Endothelial cell of hepatic sinusoid (primary cell): ENCODE results near the gene SH3RF1.
"Not testable (repeated sequence)": the region's sequence is repeated elsewhere in the genome, so short reads cannot be mapped to it uniquely, and the experiment has no call there.

Experiments
- in situ Hi-C: cut with HindIII; loops from 2 replicates; pipeline ENCODE4 v1.10.0; 2017; ENCODE audit warnings: low sequenced_read_pairs

The SH3RF1 gene

DNA sequence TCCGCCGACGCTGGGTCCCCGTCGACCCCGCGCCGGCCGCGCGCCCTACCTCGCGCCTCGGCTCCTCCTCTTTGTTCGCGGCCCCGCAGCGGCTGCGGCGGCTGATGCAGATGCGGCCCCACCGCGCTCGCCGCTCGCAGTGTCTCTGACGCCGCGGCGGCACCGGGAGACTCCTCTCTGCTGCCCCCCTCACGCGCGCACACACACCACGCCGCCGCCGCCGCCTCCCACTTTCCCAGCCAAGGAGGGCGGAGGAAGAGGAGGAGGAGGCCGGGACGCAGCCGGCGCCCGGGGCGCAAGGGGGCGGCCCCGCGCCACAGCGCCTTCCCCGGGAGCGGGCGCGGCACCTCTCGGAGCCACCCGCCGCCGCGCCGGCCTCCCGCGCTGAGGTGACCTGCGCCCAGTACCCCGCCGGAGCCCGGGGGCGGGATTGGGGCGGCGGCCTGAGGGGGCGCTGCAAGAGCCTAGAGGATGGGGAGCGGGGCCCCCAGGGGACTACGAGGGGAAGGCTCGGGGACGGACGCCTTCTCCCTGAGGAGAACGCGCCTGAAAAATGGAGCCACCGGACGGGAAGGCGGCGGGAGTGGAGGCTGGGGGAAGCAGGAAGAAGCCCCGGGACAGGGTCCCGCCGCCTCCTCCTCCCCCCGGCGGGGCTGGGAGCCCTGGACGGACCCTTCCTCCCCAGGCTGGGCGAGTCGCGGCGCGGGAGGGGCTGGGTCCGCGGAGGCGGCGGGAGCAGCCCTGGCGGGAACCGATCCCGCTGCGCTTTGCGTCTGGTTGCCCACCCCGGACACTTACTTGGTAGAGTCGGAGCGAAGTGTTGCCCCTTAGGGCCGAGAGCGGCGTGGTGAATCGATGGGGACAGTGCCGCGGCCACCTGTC, at the start of gene SH3RF1:
SH3RF1 (minus strand) TSS at position 147 of the 882 bp plus-strand sequence. CDS start 1,744 bp downstream, outside the sequence.
- in situ Hi-C loops: no loop called here

DNA sequence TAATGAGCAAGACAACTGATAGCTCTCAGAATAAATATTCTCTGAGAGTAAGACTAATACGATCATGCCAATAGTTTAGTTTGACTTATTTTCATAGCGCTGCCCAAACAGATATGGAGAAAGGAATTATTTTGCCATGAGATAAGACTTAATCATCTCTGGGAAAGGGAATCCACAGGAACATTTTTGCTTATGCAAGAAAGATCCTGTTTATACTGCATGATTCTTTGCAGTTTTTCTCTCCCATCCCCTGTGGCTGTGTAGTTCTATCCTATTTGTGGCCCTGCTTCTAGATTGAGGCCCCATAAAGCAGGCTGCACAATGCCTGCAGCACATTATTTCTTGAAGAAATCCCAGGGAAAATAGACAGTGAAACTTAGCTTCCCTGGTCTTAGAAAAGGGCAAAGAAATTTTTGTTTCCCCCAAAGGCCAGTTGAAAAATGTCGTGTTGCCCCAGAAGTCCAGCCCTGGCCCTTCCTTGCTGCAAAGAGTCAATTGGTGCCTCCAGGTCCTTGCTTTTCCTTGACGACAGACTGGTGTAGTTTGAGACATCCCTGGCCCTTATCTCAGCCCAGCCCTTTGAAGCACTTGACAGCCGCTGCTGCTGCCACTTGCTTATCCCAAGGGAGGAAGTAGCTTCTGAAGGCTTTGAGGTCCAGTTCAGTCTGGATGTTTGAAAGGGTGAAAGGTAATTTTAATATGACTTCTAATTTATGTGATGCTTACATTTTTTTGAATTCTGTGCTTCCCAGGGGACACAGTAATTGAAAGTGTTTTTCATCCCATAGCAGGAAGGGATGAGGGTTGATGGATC, 45.0 kb upstream of the SH3RF1 start:
- in situ Hi-C loops: no loop called here

DNA sequence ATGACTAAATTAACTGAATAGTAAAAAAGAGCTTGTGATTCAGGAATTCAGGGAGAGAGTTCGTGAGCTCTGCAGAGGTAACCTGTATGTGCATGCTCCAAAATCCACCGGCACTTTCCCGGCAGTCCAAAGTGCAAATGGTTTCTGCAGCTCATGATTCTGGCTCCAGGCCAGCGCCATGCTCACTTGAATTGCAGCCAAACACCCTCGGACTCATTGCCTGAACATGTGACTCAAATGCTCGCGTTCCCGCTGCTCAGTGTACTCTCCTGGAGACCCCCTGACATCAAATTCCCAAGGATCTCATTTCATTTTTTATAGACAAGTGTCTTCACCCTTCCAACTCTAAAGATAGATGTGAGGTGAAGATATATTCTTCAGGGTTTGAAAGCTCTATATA, 44.1 kb upstream of the SH3RF1 start:
- in situ Hi-C loops: no loop called here

- in situ Hi-C loops: no loop called here
Measured at GRCh38 chr4:169313732-169314131, 43.0 kb upstream of the SH3RF1 start.

DNA sequence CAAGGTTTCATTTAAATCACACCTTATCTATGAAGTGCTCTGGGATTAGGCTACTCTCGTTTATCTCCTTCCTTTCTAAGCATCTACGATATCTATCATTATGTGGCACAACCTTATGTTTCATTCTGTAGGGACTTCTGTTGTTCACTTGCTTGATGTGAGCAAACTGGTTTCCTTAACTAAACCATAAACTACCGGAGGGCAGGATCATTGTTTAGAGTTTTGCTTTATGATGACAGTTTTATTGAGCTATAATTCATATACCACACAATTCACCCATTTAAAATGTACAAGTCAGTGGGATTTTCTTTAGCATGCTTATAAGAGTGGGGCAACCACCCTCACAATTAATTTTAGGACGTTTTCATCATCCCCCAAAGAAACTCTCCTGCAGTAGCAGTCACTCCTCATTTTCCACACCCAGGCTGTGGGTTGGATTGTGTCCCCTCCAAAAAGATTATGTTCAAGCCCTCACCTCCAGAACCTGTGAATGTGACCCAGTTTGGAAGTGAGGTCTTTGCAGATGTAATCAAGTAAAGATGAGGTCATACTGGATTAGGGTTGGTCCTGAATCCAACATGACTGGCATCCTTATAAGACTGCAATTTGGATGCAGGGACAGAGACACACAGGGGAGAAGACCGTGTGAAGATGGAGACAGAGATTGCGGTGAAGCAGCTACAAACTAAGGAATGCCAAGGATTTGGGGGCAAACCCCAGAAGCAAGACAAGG, 42.1 kb upstream of the SH3RF1 start:
- in situ Hi-C loops: no loop called here

GRCh38 chr4:169311643-169312365, 41.0 kb upstream of the SH3RF1 start:
- in situ Hi-C loops: no loop called here

DNA sequence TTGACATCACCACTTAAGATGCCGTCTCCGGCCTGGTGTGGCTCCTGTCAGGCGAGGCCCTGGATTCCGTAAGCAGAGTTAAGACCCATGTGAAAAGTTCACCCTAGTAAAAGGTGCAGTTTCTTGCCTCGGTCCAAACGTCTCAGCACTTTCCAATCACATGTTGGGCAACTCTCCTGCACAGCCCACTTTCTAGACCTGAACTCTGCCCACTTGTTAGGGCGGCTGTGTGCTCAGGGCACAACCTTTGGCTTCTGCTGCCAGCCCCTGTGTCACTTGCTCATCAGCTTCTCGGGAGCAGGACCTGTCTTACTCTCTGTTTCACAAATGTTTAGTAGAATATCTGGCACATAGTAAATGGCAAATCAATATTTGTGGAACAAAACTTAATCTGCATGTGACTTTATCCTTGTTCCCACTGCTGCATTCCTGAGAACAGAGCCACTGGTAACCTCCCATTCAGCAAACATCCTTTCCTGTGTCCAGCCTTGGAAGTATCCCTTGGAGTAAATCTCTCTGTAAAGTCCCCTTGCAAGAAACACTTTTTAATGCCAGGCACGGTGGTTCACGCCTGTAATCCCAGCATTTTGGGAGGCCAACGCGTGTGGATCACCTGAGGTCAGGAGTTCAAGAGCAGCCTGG, 38.7 kb upstream of the SH3RF1 start:
- in situ Hi-C loops: loop anchor here (5.0 kb wide), 1 partner anchor 43 kb away; no protein-coding TSS in a partner anchor

- in situ Hi-C loops: loop anchor here (5.0 kb wide), 1 partner anchor 45 kb away; no protein-coding TSS in a partner anchor
Measured at GRCh38 chr4:169307576-169307975, 36.8 kb upstream of the SH3RF1 start.

DNA sequence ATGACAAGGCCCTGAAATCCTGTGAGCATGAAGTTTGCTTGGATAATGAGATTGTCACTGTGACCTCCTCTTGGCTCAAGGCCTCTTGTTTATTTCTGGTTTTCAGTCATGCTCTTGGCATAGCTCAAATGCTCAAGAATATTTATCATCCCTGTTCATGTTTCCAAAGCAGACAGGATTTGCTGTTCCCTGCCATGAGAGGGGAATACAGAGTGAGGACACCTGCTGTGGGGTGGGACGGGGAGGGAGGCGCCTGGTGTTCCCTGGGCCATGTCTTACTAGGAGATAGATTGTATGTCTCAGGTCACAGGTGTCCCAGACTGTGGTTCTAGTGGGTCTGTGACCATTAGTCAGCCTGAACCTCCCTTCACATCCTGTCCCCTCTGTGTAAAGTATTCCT, 34.9 kb upstream of the SH3RF1 start:
- in situ Hi-C loops: loop anchor here (5.0 kb wide), 1 partner anchor 47 kb away; no protein-coding TSS in a partner anchor

DNA sequence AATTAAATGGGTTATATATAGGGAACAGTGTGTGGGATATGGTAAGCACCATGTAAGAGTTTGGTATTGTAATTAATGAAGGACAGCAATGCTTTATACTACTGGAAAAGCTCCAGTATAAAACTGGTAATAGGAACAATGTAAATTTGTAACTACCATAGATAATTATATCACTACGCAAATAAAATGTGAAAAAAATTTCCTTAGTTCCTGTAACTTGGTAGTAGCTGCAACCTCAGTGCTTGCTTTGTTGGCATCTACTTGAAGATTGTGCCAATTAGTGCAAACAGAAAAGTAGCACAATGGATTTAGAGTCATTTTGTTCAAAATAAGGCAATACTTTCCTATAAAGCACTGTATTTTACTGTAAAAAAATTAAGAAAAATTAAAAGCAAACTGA, 34.4 kb upstream of the SH3RF1 start:
- in situ Hi-C loops: loop anchor here (5.0 kb wide), 1 partner anchor 47 kb away; no protein-coding TSS in a partner anchor

DNA sequence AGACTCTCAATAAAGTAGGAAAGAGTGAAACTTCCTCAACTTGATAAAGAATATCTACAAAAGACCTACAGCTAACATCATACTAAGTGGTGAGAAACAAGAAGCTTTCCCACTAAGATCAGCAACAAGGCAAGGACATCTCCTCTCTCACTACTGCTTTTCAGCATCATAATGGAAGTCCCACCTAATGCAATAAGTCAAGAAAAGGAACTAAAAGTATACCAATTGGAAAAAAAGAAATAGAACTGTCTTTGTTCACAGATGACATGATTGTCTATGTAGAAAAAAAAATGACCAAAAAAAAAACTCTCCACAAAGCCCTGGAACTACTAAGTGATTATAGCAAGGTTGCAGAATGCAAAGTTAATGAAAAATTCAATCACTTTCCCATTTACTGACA, 25.1 kb upstream of the SH3RF1 start:
- in situ Hi-C loops: no loop called here

DNA sequence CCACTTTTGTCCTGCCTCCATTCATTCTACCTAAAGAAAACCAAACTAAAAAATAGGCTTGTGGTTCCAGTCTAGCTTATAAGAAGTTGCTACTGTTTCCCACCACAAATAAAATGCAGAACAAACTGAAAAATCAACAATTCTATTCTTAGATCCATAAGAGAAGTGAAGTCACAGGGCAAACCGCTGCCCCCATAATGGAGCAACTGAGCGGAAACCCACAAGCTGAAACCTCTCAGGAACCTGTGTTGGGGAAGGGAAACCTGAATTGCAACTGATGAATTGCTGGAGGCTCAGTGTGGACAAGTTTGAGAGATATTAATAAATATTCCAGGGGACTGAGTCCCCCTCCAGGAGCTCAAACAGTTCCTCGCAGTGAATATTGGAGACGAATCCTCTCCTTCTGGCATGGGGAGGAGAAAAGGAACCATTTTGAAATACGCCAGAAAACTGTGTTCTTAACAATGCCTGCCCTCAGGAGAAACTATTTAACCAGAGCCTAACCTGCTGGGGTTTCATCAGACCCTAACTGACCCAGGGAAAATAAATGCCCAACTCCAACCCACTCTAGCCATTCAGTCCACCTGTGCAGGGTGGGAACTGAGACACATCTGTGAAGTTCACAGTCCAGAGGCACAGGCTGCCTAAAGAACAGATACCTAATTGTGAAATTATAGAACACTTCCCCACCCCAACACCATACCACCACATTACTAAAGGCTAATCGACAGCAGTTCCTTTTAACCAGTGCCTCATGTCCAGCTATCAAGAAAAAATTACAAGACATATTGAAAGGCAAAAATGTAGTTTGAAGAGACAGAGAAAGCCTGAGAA, 22.8 kb upstream of the SH3RF1 start:
- in situ Hi-C loops: loop anchor here (5.0 kb wide), 1 partner anchor 99 kb away; no protein-coding TSS in a partner anchor

DNA sequence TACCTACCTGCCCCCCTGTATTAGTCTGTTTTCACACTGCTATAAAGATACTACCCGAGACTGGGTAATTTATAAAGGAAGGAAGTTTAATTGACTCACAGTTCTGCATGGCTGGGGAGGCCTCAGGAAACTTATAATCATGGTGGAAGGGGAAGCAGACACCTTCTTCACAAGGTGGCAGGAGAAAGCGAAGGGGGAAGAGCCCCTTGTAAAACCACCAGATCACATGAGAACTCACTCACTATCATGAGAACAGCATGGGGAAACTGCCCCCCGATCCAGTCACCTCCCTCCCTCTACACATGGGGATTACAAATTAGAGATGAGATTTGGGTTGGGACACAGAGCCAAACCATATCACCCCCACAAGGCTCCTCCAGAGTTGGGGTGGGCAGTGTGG, 17.2 kb upstream of the SH3RF1 start:
- in situ Hi-C loops: not testable (repeated sequence)

- in situ Hi-C loops: no loop called here
Measured at GRCh38 chr4:169286562-169287301, 16.0 kb upstream of the SH3RF1 start.

DNA sequence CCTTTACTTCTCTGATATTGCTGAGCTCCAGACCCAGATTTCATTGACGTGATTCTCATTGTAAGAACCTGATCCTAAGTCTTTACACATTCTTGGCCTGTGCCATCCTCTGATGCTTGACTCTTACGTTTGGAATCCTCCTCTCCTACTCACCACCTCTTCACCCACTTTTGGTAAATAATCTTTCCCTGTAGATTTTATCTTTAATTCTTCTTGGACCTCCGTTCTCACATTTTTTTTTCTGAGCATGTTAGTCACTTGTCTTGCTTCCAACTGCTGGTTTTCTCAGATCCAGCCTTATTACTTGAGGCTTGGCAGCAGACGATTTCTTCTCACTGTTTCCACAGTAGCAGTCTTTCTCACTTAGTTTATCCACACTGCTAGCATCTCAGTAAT, 12.4 kb upstream of the SH3RF1 start:
- in situ Hi-C loops: loop anchor here (5.0 kb wide), 1 partner anchor 204 kb away; no protein-coding TSS in a partner anchor

GRCh38 chr4:169282429-169283113, 11.8 kb upstream of the SH3RF1 start:
- in situ Hi-C loops: loop anchor here (5.0 kb wide), 1 partner anchor 205 kb away; no protein-coding TSS in a partner anchor

GRCh38 chr4:169279108-169279507, 8.4 kb upstream of the SH3RF1 start:
- in situ Hi-C loops: no loop called here
